Activated CD4-positive, alpha-beta T cell treated with anti-CD3 and anti-CD28 coated beads, Interleukin-2, amount 50 U/mL, for 24 hours (primary cell): ENCODE results near the gene PSTK.
A peak's percentile ranks its signal among the peaks of the same experiment; 100 is the strongest.

Experiments
- DNase-seq, 2 donors: peaks; one replicate each; pipeline ENCODE4 v3.0.0-alpha.2; 2020; ENCODE audit warnings: low read depth in 1 of 2, low spot score in 1 of 2

PSTK gene

GRCh38 chr10:122980209-122981065 lies at the start of gene PSTK:
PSTK (plus strand) TSS chr10:122980401; CDS start chr10:122980480, 79 bp downstream.
- DNase-seq, result peak; percentile 78 to 85

- no peak for DNase-seq
These were observed 48.9 kb upstream of the PSTK start for GRCh38 chr10:122931088-122931906.

GRCh38 chr10:122939133-122939855 lies 40.9 kb upstream of the PSTK start:
- DNase-seq, result no peak

- DNase-seq, result no peak
These were observed 40.2 kb upstream of the PSTK start for GRCh38 chr10:122939856-122940543.

- DNase-seq, result no peak
These were observed 30.9 kb upstream of the PSTK start for GRCh38 chr10:122949296-122949695.

- peak; percentile 94 to 98 for DNase-seq
These were observed 26.1 kb upstream of the PSTK start, which contains the start of gene C10orf88 for GRCh38 chr10:122953902-122954730. C10orf88 (minus strand) TSS chr10:122954227; CDS start chr10:122954178, 49 bp downstream.

- DNase-seq, result no peak
These were observed 25.5 kb upstream of the PSTK start for GRCh38 chr10:122954731-122955050.

GRCh38 chr10:122955892-122956291 lies 24.3 kb upstream of the PSTK start:
- DNase-seq, result no peak

- DNase-seq, result no peak
These were observed 22.7 kb upstream of the PSTK start for GRCh38 chr10:122957474-122957873.

GRCh38 chr10:122962405-122962804 lies 17.8 kb upstream of the PSTK start:
- no peak for DNase-seq

- DNase-seq, result no peak
These were observed 13.3 kb upstream of the PSTK start for GRCh38 chr10:122966879-122967278.

- no peak for DNase-seq
These were observed 11.5 kb upstream of the PSTK start for GRCh38 chr10:122968698-122969097.

- no peak for DNase-seq
These were observed 6.2 kb upstream of the PSTK start for GRCh38 chr10:122974023-122974422.

GRCh38 chr10:122974543-122975064 lies 5.6 kb upstream of the PSTK start:
- no peak for DNase-seq

GRCh38 chr10:122981066-122981464 lies 864 bp downstream of the PSTK start:
- no peak for DNase-seq

- no peak for DNase-seq
These were observed 3.7 kb downstream of the PSTK start for GRCh38 chr10:122983898-122984297.

GRCh38 chr10:122984708-122985107 lies 4.5 kb downstream of the PSTK start:
- no peak for DNase-seq

GRCh38 chr10:122986335-122986734 lies 6.1 kb downstream of the PSTK start:
- DNase-seq, result no peak

- no peak for DNase-seq
These were observed 8.3 kb downstream of the PSTK start for GRCh38 chr10:122988501-122988900.

GRCh38 chr10:122990278-122990677 lies 10.1 kb downstream of the PSTK start:
- no peak for DNase-seq
